Kidney epithelial cell (primary cell): ENCODE data around the gene CDC123. TPM values are rescaled to one million over a fixed set of nuclear protein-coding genes. Genes with fewer than 3 reads are reported as not detected.

Source experiments
- DNase-seq: peaks from one replicate; pipeline ENCODE4 v3.0.0-alpha.2; 2010; ENCODE audit warnings: low read depth
- H3K27me3 ChIP-seq: 2 replicates; pipeline ENCODE4 v1.6.0; 2011; ENCODE audit warnings: low read length; ENCODE audit not compliant: control insufficient read depth, insufficient read depth
- H3K36me3 ChIP-seq: 2 replicates; pipeline ENCODE4 v1.5.1; 2011; ENCODE audit warnings: low read length; ENCODE audit not compliant: control insufficient read depth, insufficient read depth
- H3K4me3 ChIP-seq: 2 replicates; pipeline ENCODE4 v1.5.1; 2011; ENCODE audit warnings: low read depth, mild to moderate bottlenecking, control low read depth, low read length
- CTCF ChIP-seq: IDR thresholded peaks from 2 replicates; pipeline ENCODE4 v1.5.1; 2011; ENCODE audit warnings: mild to moderate bottlenecking, moderate library complexity, low read length, control low read depth, inconsistent platforms; ENCODE audit not compliant: insufficient read depth, poor library complexity, severe bottlenecking
- total RNA-seq: library from RNA; depleted of rRNA; stranded (reverse); fragments of >200 nt; gene quantifications from 2 replicates; pipeline ENCODE4 v1.2.3, GENCODE V29; 2015

Gene CDC123
- total RNA-seq, 1 donor from 2014 or later, result 89.2 TPM

DNA sequence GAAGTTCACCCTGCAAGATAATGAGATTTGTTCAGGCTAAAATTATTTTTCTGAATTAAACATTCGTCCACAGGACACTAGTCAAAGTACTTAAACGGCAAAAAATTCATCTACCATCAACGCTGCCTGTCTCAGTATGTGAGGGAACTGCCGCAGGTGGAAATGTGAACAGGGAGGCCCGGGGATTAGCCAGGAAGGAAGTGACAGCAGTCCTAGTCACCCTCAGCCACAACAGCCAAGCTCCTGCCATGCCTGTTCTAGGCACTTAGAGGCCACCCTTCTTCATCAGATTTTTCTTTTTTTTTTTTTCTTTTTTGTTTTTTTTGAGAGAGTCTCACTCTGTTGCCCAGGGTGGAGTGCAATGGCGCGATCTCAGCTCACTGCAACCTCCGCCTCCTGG is 9.7 kb upstream of the CDC123 start:
- Histone ChIP-seq H3K36me3 (peaks cover 1% of the 10 kb centered on the region), H3K27me3 (no peaks in the 10 kb centered on the region), H3K4me3 (no peak overlapping the region)
- TF ChIP-seq CTCF, result no peak
- no peak for DNase-seq

GRCh38 chr10:12187321-12187905 is 8.6 kb upstream of the CDC123 start:
- Histone ChIP-seq H3K36me3 (no peaks in the 10 kb centered on the region), H3K27me3 (no peaks in the 10 kb centered on the region), H3K4me3 (no peak overlapping the region)
- no peak for DNase-seq
- no peak for TF ChIP-seq CTCF

GRCh38 chr10:12188656-12189055 is 7.3 kb upstream of the CDC123 start:
- no peak overlapping the region for H3K4me3 ChIP-seq
- no peaks in the 10 kb centered on the region for H3K36me3 ChIP-seq
- no peak for TF ChIP-seq CTCF
- DNase-seq, result no peak
- no peaks in the 10 kb centered on the region for H3K27me3 ChIP-seq

- no peak for TF ChIP-seq CTCF
- H3K27me3 ChIP-seq, result no peaks in the 10 kb centered on the region
- H3K4me3 ChIP-seq, result no peak overlapping the region
- H3K36me3 ChIP-seq, result no peaks in the 10 kb centered on the region
- DNase-seq, result no peak
Observed at GRCh38 chr10:12189426-12189825, 6.6 kb upstream of the CDC123 start.

- Histone ChIP-seq H3K27me3 (no peaks in the 10 kb centered on the region), H3K36me3 (no peaks in the 10 kb centered on the region), H3K4me3 (no peak overlapping the region)
- no peak for DNase-seq
- TF ChIP-seq CTCF, result no peak
Observed at GRCh38 chr10:12191715-12192114, 4.3 kb upstream of the CDC123 start.

- TF ChIP-seq CTCF, result no peak
- no peak overlapping the region for H3K4me3 ChIP-seq
- H3K36me3 ChIP-seq, result no peaks in the 10 kb centered on the region
- no peaks in the 10 kb centered on the region for H3K27me3 ChIP-seq
- peak; percentile 32 for DNase-seq
Observed at GRCh38 chr10:12193193-12193592, 2.8 kb upstream of the CDC123 start.
